ENCODE measurements around the gene EXOC3L2. TPM values are rescaled to one million over a fixed set of nuclear protein-coding genes. Genes with fewer than 3 reads are reported as not detected.

Gene EXOC3L2
- polyA plus RNA-seq, 1 of the 3 experiments (the other 2 are of a cell fraction), result 0.02 TPM

- peaks cover 0 to 35% of the 10 kb centered on the region in 2 experiments for H3K36me3 ChIP-seq (replicated peaks in 1 of 2; ENCODE audit: control insufficient read depth in 1 of 2, insufficient read depth in 2 of 2, low read length in 1 of 2)
- no peak overlapping the region for H3K4me2 ChIP-seq
- peaks cover 5% of the 10 kb centered on the region for H3F3A ChIP-seq (replicated peaks; ENCODE audit: insufficient read depth)
- H2AFZ ChIP-seq (ENCODE audit: low read depth), result no peak overlapping the region
- no peaks in the 10 kb centered on the region for H3K27me3 ChIP-seq (ENCODE audit: insufficient read depth)
- no peaks in the 10 kb centered on the region for H3K4me1 ChIP-seq (ENCODE audit: control insufficient read depth in 1 of 2, insufficient read depth in 2 of 2, low read depth in 1 of 2, low read length in 1 of 2)
- no peaks in the 10 kb centered on the region for H3K79me2 ChIP-seq (ENCODE audit: insufficient read depth)
- 95% methylated on average over 1 of the region's 1 CpG for WGBS (ENCODE audit: low lambda C conversion rate)
- ChIA-PET POLR2A (interaction anchor here (1.1 kb wide), 1 partner anchor 8 kb away, joined by 3 read pairs; no protein-coding TSS in a partner anchor), CTCF (interaction anchor here (1.0 kb wide), 1 partner anchor 47 kb away, joined by 3 read pairs; no protein-coding TSS in a partner anchor)
- no peaks in the 10 kb centered on the region for H4K20me1 ChIP-seq (ENCODE audit: insufficient read depth)
- H3K9ac ChIP-seq, result no peak overlapping the region
- no peak for DNase-seq
- no peak overlapping the region for H3K27ac ChIP-seq (ENCODE audit: low read depth in 2 of 2, low read length in 1 of 2)
- H3K4me3 ChIP-seq (ENCODE audit: low read depth in 2 of 2, low read length in 1 of 2), result no peak overlapping the region
- H3K9me2 ChIP-seq, result no peaks in the 10 kb centered on the region
- TF ChIP-seq USF1 (IDR thresholded peaks at IDR 0.05; ENCODE audit: borderline replicate concordance, low read depth), result no peak
- no peak for TF ChIP-seq PBX3 (IDR thresholded peaks at IDR 0.05)
- TF ChIP-seq FOSL2 (IDR thresholded peaks at IDR 0.05; ENCODE audit: borderline replicate concordance, low read depth), result no peak
- no peaks in the 10 kb centered on the region for H3K9me3 ChIP-seq
These were observed 46.6 kb upstream of the EXOC3L2 start for GRCh38 chr19:45291834-45292233.

- Histone ChIP-seq H3K4me2 (no peak overlapping the region), H3K4me1 (ENCODE audit: control insufficient read depth in 1 of 2, insufficient read depth in 2 of 2, low read depth in 1 of 2, low read length in 1 of 2) (no peaks in the 10 kb centered on the region), H3K9me2 (no peaks in the 10 kb centered on the region), H4K20me1 (ENCODE audit: insufficient read depth) (no peaks in the 10 kb centered on the region), H3K36me3 (replicated peaks in 1 of 2; ENCODE audit: control insufficient read depth in 1 of 2, insufficient read depth in 2 of 2, low read length in 1 of 2) (peaks cover 0 to 34% of the 10 kb centered on the region in 2 experiments), H3F3A (replicated peaks; ENCODE audit: insufficient read depth) (peaks cover 5% of the 10 kb centered on the region), H3K9ac (no peak overlapping the region), H3K27me3 (ENCODE audit: insufficient read depth) (no peaks in the 10 kb centered on the region), H3K79me2 (ENCODE audit: insufficient read depth) (no peaks in the 10 kb centered on the region), H3K4me3 (ENCODE audit: low read depth in 2 of 2, low read length in 1 of 2) (no peak overlapping the region), H3K9me3 (no peaks in the 10 kb centered on the region), H3K27ac (ENCODE audit: low read depth in 2 of 2, low read length in 1 of 2) (no peak overlapping the region), H2AFZ (ENCODE audit: low read depth) (no peak overlapping the region)
- ChIA-PET POLR2A (no interaction called here), CTCF (interaction anchor here (1.0 to 1.2 kb wide), 3 partner anchors 17 to 41 kb away, joined by 3 to 4 read pairs (median 4); no protein-coding TSS in a partner anchor)
- 97% methylated on average over 5 of the region's 6 CpGs for WGBS (ENCODE audit: low lambda C conversion rate)
- no peak for DNase-seq
- no peak for TF ChIP-seq TAF1 (IDR thresholded peaks at IDR 0.05; ENCODE audit: borderline replicate concordance, low read depth, low read length)
- TF ChIP-seq TCF12 (IDR thresholded peaks at IDR 0.05), result no peak
- TF ChIP-seq MXI1 (IDR thresholded peaks at IDR 0.05; ENCODE audit: low read depth, low read length), result no peak
- no peak for TF ChIP-seq USF1 (IDR thresholded peaks at IDR 0.05; ENCODE audit: borderline replicate concordance, low read depth)
- no peak for TF ChIP-seq SMC3 (IDR thresholded peaks at IDR 0.05; ENCODE audit: low read depth, low read length)
- TF ChIP-seq RFX5 (IDR thresholded peaks at IDR 0.05; ENCODE audit: low read length), result no peak
- no peak for TF ChIP-seq FOXM1 (IDR thresholded peaks at IDR 0.05; ENCODE audit: low read depth)
- TF ChIP-seq, protein P1, sequence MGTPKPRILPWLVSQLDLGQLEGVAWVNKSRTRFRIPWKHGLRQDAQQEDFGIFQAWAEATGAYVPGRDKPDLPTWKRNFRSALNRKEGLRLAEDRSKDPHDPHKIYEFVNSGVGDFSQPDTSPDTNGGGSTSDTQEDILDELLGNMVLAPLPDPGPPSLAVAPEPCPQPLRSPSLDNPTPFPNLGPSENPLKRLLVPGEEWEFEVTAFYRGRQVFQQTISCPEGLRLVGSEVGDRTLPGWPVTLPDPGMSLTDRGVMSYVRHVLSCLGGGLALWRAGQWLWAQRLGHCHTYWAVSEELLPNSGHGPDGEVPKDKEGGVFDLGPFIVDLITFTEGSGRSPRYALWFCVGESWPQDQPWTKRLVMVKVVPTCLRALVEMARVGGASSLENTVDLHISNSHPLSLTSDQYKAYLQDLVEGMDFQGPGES (IDR thresholded peaks at IDR 0.05; ENCODE audit: low read depth, low read length), result no peak
- no peak for TF ChIP-seq REST (IDR thresholded peaks at IDR 0.05; ENCODE audit: low read depth, low read length)
- no peak for TF ChIP-seq YY1 (IDR thresholded peaks at IDR 0.05; ENCODE audit: low read depth)
These were observed 45.2 kb upstream of the EXOC3L2 start for GRCh38 chr19:45290381-45290931.
